GM12878 (cell line): ENCODE results near the gene C15orf40. TPM values are rescaled to one million over a fixed set of nuclear protein-coding genes. Genes with fewer than 3 reads are reported as not detected.

Experiments
- ATAC-seq: fragments of 200-7000 bp; cut with Tn5 transposase; 3 replicates; pipeline ENCODE4 v1.9.1; 2020; ENCODE audit warnings: mild to moderate bottlenecking, moderate library complexity
- BruUV-seq: library from RNA; stranded (reverse); fragments of 400-500 nt; replicated peaks from 2 replicates; lab custom pipeline; 2021; lab: Mats Ljungman, UMichigan
- CTCF ChIA-PET: fragments of 300-600 bp; sonication (Branson Sonifier 250); formaldehyde crosslinking; extraction: SDS; loops from one replicate; lab custom pipeline; 2021; ENCODE audit warnings: inconsistent platforms; lab: Yijun Ruan, JAX
- POLR2A ChIA-PET: fragments of 350-600 bp; formaldehyde crosslinking; extraction: SDS; loops from one replicate; lab custom pipeline; 2021; ENCODE audit warnings: inconsistent platforms; lab: Charles Lee
- RAD21 ChIA-PET: fragments of 300-600 bp; sonication (Branson Sonifier 250); formaldehyde crosslinking; loops from one replicate; lab custom pipeline; 2023; ENCODE audit warnings: antibody characterized with exemption; ENCODE audit not compliant: unreplicated experiment; lab: Charles Lee
- SMC1A ChIA-PET: fragments of 300-600 bp; sonication (Branson Sonifier 250); formaldehyde crosslinking; loops from one replicate; lab custom pipeline; 2023; ENCODE audit not compliant: unreplicated experiment, uncharacterized antibody; lab: Charles Lee
- DNase-seq: peaks from one replicate; pipeline ENCODE4 v3.0.0-alpha.2; 2011; ENCODE audit warnings: low read depth, low spot score
- FAIRE-seq: peaks from 3 replicates; lab custom pipeline; 2011; peaks lifted over from hg19 to GRCh38; lab: Jason Lieb, UNC
- H2AFZ ChIP-seq: 2 replicates; pipeline ENCODE4 v1.6.0; 2011; ENCODE audit warnings: low read depth, low read length, control low read depth; ENCODE audit not compliant: control insufficient read depth
- H3K27ac ChIP-seq: 2 replicates; pipeline ENCODE4 v1.5.1; 2011; ENCODE audit warnings: control low read depth; ENCODE audit not compliant: control insufficient read depth, insufficient read depth
- H3K27me3 ChIP-seq, 2 experiments: replicated peaks in 1 of 2; 2 replicates each; pipeline versions ENCODE4 v1.6.0 to v1.6.1; 2011; ENCODE audit warnings: low read length in 1 of 2; ENCODE audit not compliant: control insufficient read depth in 2 of 2, insufficient read depth in 2 of 2
- H3K36me3 ChIP-seq, 2 experiments: 2 replicates each; pipeline ENCODE4 v1.5.1; 2011; ENCODE audit warnings: low read length in 1 of 2; ENCODE audit not compliant: control insufficient read depth in 2 of 2, insufficient read depth in 2 of 2
- H3K4me1 ChIP-seq: 2 replicates; pipeline ENCODE4 v1.6.1; 2011; ENCODE audit warnings: mild to moderate bottlenecking, low read length, moderate library complexity, mixed read lengths; ENCODE audit not compliant: control insufficient read depth, insufficient read depth
- H3K4me2 ChIP-seq: 2 replicates; pipeline ENCODE4 v1.6.0; 2011; ENCODE audit warnings: control low read depth; ENCODE audit not compliant: control insufficient read depth, insufficient read depth
- H3K4me3 ChIP-seq: fragments of 200-600 bp; sonication (generic); 2 replicates; pipeline ENCODE4 v1.5.1; 2016
- H3K79me2 ChIP-seq: 2 replicates; pipeline ENCODE4 v1.6.0; 2011; ENCODE audit warnings: low read length; ENCODE audit not compliant: control insufficient read depth, insufficient read depth
- H3K9ac ChIP-seq: 2 replicates; pipeline ENCODE4 v1.8.0; 2011; ENCODE audit warnings: low read length, control low read depth, mixed read lengths; ENCODE audit not compliant: control insufficient read depth, insufficient read depth
- H3K9me3 ChIP-seq: replicated peaks from 3 replicates; pipeline ENCODE4 v1.5.1; 2011; ENCODE audit warnings: mild to moderate bottlenecking, low read length; ENCODE audit not compliant: control insufficient read depth, insufficient read depth
- H4K20me1 ChIP-seq: 2 replicates; pipeline ENCODE4 v1.6.0; 2011; ENCODE audit not compliant: control insufficient read depth, insufficient read depth
- BHLHE40 ChIP-seq, 2 experiments: fragments of 450-650 bp in 1 of 2; IDR thresholded peaks; 2 replicates each; pipeline ENCODE4 v1.6.1; 2011 to 2017; ENCODE audit warnings: low read depth in 2 of 2, borderline replicate concordance in 1 of 2, improper control_type of control experiment in 1 of 2, low read length in 1 of 2, mild to moderate bottlenecking in 1 of 2
- NFYA ChIP-seq: IDR thresholded peaks from 2 replicates; pipeline ENCODE4 v1.6.1; 2011; ENCODE audit warnings: low read depth, mild to moderate bottlenecking, low read length, improper control_type of control experiment, borderline replicate concordance
- PML ChIP-seq: IDR thresholded peaks from 2 replicates; pipeline ENCODE4 v1.6.1; 2012; ENCODE audit warnings: low read length, inconsistent platforms
- SP1 ChIP-seq: IDR thresholded peaks from one replicate; pipeline ENCODE4 v1.6.1; 2011; ENCODE audit warnings: low read depth, low read length
- ZNF274 ChIP-seq: IDR thresholded peaks from one replicate; pipeline ENCODE4 v1.8.0; 2011; ENCODE audit not compliant: insufficient read length, insufficient read depth
- ZZZ3 ChIP-seq: IDR thresholded peaks from 2 replicates; pipeline ENCODE4 v1.6.1; 2011; ENCODE audit warnings: low read depth; ENCODE audit not compliant: control insufficient read depth, insufficient read length
- WGBS: methylation state at CpG from one replicate; pipeline ENCODE4 v1.1.6; 2016; ENCODE audit warnings: low lambda C conversion rate; ENCODE audit not compliant: insufficient replicate concordance, insufficient coverage; ENCODE audit errors: missing lambda C conversion rate; 5-methylcytosine and 5-hydroxymethylcytosine counted together
- in situ Hi-C: fragments of 300-500 bp; cut with MboI; formaldehyde crosslinking; loops from 9 replicates; pipeline ENCODE4 v1.14.3; 2018; ENCODE audit warnings: mixed read lengths
- intact Hi-C: fragments of 100-400 bp; cut with micrococcal nuclease; formaldehyde crosslinking; loops from one replicate; pipeline ENCODE4 v1.14.2; 2022; ENCODE audit not compliant: unreplicated experiment
- polyA plus RNA-seq, 11 experiments: library from polyadenylated mRNA; depleted of rRNA in 4 of 11; unstranded in 6 of 11; stranded (reverse) in 5 of 11; fragments of >200 nt; fragmentation: Nextera tagmentation in 4 of 11; fragmentation: Illumina TruSeq in 1 of 11; extraction: Ambion mirVana in 4 of 11; extraction: Trizol in 1 of 11; gene quantifications; 1 replicate in 1 of 11; 2 replicates in 10 of 11; pipeline versions ENCODE4 v1.2.1 to v1.2.3, GENCODE V29; 2011 to 2016; ENCODE audit warnings: inconsistent platforms in 2 of 11, missing spikeins in 2 of 11, low read depth in 1 of 11
- total RNA-seq, 4 experiments: library from RNA; depleted of rRNA in 3 of 4; stranded (reverse); fragments of >200 nt in 3 of 4; fragmentation: Illumina TruSeq in 1 of 4; extraction: Trizol in 1 of 4; gene quantifications; 2 replicates each; pipeline versions ENCODE4 v1.2.1 to v1.2.3, GENCODE V29; 2013 to 2021
- TF ChIP-seq, protein P1 (sequence below): fragments of 450-650 bp; IDR thresholded peaks from 2 replicates; pipeline ENCODE4 v1.6.1; 2014; ENCODE audit warnings: mild to moderate bottlenecking
- TF ChIP-seq, protein P2 (sequence below): fragments of 450-650 bp; formaldehyde crosslinking; IDR thresholded peaks from 2 replicates; pipeline ENCODE4 v1.4.0; 2020; ENCODE audit warnings: mild to moderate bottlenecking, moderate library complexity
- TF ChIP-seq, protein P3 (sequence below): fragments of 450-650 bp; IDR thresholded peaks from 2 replicates; pipeline ENCODE4 v1.6.1; 2018; ENCODE audit warnings: borderline replicate concordance, mild to moderate bottlenecking; ENCODE audit not compliant: partially characterized antibody

The C15orf40 gene
- total and polyA plus RNA-seq, 10 of the 15 experiments (the other 5 are each of a cell fraction or from before 2014, with no cell fraction given), result 21.3 to 70.0 (median 31.8) TPM

DNA sequence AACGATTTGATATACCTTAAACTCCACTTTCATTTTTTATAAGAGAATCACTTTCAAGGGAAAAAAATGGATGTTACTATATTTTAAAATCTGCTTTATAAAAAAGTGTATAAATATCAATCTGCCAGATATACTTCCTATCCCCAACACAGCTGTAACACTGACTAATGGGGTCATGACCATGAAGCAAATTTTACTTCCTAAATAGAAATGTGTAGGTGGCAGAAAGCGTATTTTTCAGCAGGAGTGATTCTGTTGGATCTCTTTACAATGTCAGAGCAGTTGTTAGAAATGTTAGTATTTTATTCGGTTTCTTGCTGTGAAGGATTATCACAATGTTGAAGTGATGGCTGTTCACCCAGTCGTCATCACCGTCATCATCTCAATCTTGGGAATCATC is 5.5 kb upstream of the C15orf40 start:
- Histone ChIP-seq H3K9ac (no peak overlapping the region), H3K27me3 (no peaks in the 10 kb centered on the region), H3K9me3 (no peaks in the 10 kb centered on the region), H3K36me3 (peaks cover 8 to 18% of the 10 kb centered on the region in 2 experiments), H3K4me3 (no peak overlapping the region), H3K27ac (no peak overlapping the region), H3K79me2 (peaks cover 3% of the 10 kb centered on the region; the same call in 1 of the 2 replicates), H3K4me1 (0 out of 2 replicates have a peak, but pooled peaks cover 2% of the 10 kb centered on the region), H4K20me1 (no peaks in the 10 kb centered on the region), H2AFZ (no peak overlapping the region), H3K4me2 (no peak overlapping the region)
- ChIA-PET SMC1A (no interaction called here), RAD21 (interaction anchor here (0.6 kb wide), 1 partner anchor 43 kb away, joined by 3 read pairs; no protein-coding TSS in a partner anchor), POLR2A (no interaction called here), CTCF (interaction anchor here (1.8 kb wide), 1 partner anchor 17 kb away, joined by 6 read pairs; no protein-coding TSS in a partner anchor)
- TF ChIP-seq, protein P1, sequence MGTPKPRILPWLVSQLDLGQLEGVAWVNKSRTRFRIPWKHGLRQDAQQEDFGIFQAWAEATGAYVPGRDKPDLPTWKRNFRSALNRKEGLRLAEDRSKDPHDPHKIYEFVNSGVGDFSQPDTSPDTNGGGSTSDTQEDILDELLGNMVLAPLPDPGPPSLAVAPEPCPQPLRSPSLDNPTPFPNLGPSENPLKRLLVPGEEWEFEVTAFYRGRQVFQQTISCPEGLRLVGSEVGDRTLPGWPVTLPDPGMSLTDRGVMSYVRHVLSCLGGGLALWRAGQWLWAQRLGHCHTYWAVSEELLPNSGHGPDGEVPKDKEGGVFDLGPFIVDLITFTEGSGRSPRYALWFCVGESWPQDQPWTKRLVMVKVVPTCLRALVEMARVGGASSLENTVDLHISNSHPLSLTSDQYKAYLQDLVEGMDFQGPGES, result no peak
- TF ChIP-seq NFYA, result no peak
- TF ChIP-seq ZNF274, result no peak
- BruUV-seq, result TSS peak; percentile 55
- FAIRE-seq (no peak), DNase-seq (no peak), ATAC-seq (no peak)
- 88% methylated on average over 5 of the region's 5 CpGs for WGBS
- intact Hi-C loops, result no loop called here
- in situ Hi-C loops, result no loop called here

DNA sequence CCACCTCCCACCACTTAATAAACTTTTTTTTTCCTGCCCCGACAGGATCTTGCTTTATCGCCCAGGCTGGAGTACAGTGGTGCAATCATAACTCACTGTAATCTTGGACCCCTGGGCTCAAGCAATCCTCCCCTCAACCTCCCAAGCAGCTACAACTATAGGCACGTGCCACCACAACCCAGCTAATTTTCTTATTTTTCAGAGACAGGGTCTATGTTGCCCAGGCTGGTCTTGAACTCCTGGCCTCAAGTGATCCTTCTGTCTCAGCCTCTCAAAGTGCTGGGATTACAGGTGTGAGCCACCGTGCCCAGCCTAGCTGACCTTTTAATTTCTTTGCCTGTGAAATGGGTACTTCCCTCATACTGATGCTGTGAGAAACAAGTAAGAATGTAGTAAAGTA is 3.9 kb upstream of the C15orf40 start:
- no peak overlapping the region for H3K4me2 ChIP-seq
- H3K79me2 ChIP-seq, result peaks cover 10% of the 10 kb centered on the region
- no peak overlapping the region for H3K9ac ChIP-seq
- no peaks in the 10 kb centered on the region for H4K20me1 ChIP-seq
- in situ Hi-C loops (no loop called here), intact Hi-C loops (no loop called here)
- H3K4me3 ChIP-seq, result no peak overlapping the region
- FAIRE-seq (no peak), ATAC-seq (no peak), DNase-seq (no peak)
- H3K27ac ChIP-seq, result no peak overlapping the region
- no TSS peak for BruUV-seq
- SMC1A ChIA-PET, result no interaction called here
- POLR2A ChIA-PET, result no interaction called here
- peaks cover 8 to 13% of the 10 kb centered on the region in 2 experiments for H3K36me3 ChIP-seq
- no peaks in the 10 kb centered on the region for H3K27me3 ChIP-seq
- CTCF ChIA-PET, result interaction anchor here (1.4 kb wide), 1 partner anchor 233 kb away, joined by 3 read pairs; no protein-coding TSS in a partner anchor
- 91% methylated on average over 4 of the region's 4 CpGs for WGBS
- no peaks in the 10 kb centered on the region for H3K9me3 ChIP-seq
- RAD21 ChIA-PET, result no interaction called here
- 0 out of 2 replicates have a peak, but pooled peaks cover 2% of the 10 kb centered on the region for H3K4me1 ChIP-seq
- H2AFZ ChIP-seq, result no peak overlapping the region
- TF ChIP-seq BHLHE40 (IDR thresholded peaks at IDR 0.05; ENCODE audit: borderline replicate concordance in 1 of 2, low read depth in 2 of 2, low read length in 1 of 2) (peak in 1 of 2 experiments; percentile 45; a peak in 1 of 4 replicates), SP1 (no peak), ZZZ3 (no peak), PML (0 out of 2 replicates have a peak, but pooled peaks have one; percentile 31)
- TF ChIP-seq, protein P2, sequence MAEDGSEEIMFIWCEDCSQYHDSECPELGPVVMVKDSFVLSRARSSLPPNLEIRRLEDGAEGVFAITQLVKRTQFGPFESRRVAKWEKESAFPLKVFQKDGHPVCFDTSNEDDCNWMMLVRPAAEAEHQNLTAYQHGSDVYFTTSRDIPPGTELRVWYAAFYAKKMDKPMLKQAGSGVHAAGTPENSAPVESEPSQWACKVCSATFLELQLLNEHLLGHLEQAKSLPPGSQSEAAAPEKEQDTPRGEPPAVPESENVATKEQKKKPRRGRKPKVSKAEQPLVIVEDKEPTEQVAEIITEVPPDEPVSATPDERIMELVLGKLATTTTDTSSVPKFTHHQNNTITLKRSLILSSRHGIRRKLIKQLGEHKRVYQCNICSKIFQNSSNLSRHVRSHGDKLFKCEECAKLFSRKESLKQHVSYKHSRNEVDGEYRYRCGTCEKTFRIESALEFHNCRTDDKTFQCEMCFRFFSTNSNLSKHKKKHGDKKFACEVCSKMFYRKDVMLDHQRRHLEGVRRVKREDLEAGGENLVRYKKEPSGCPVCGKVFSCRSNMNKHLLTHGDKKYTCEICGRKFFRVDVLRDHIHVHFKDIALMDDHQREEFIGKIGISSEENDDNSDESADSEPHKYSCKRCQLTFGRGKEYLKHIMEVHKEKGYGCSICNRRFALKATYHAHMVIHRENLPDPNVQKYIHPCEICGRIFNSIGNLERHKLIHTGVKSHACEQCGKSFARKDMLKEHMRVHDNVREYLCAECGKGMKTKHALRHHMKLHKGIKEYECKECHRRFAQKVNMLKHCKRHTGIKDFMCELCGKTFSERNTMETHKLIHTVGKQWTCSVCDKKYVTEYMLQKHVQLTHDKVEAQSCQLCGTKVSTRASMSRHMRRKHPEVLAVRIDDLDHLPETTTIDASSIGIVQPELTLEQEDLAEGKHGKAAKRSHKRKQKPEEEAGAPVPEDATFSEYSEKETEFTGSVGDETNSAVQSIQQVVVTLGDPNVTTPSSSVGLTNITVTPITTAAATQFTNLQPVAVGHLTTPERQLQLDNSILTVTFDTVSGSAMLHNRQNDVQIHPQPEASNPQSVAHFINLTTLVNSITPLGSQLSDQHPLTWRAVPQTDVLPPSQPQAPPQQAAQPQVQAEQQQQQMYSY (CRISPR knock-in tag), result no peak
- TF ChIP-seq, protein P3, sequence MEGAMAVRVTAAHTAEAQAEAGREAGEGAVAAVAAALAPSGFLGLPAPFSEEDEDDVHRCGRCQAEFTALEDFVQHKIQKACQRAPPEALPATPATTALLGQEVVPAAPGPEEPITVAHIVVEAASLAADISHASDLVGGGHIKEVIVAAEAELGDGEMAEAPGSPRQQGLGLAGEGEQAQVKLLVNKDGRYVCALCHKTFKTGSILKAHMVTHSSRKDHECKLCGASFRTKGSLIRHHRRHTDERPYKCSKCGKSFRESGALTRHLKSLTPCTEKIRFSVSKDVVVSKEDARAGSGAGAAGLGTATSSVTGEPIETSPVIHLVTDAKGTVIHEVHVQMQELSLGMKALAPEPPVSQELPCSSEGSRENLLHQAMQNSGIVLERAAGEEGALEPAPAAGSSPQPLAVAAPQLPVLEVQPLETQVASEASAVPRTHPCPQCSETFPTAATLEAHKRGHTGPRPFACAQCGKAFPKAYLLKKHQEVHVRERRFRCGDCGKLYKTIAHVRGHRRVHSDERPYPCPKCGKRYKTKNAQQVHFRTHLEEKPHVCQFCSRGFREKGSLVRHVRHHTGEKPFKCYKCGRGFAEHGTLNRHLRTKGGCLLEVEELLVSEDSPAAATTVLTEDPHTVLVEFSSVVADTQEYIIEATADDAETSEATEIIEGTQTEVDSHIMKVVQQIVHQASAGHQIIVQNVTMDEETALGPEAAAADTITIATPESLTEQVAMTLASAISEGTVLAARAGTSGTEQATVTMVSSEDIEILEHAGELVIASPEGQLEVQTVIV, result no peak
